HG03108 (cell line): ENCODE data around the gene TIE1.

Experiments
- ATAC-seq: cut with Tn5 transposase; IDR thresholded peaks from one replicate; pipeline ENCODE4 v1.9.1; 2021; ENCODE audit warnings: moderate library complexity; ENCODE audit not compliant: unreplicated experiment

TIE1 gene

DNA sequence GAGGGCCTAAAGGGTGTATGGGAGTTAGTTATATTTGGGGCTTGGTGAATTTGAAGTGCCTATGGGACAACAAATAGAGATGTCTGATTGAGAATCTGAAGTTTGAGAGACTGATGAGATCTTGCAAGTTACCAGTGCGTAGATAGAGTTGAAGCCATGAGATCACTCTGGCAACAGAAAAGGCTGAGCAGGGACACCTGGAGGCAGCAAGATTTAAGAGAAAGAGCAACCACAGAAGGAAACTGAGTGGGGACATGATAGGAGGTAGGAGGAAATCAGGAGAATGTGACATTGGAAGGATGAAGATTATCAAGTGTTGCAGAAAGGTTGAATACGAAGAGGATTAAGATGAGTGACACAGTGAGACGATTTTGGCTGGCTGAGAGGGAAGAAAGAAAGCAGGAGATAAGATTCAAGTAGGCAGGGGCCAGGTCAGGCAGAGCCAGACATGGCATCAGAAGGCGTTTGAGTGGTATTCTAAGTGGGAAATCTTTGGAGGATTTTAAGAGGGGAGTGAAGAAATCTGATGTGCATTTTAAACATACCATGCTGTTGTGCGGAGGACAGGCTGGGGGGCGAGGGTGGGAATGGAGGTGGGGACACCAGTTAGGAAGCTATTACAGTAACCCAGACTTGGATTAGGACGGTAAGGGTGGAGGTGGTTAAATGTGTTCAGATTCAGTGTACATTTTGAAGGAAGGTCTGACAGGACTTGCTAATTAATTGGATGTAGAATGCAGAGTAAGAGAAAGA, 33.8 kb downstream of the TIE1 start:
- ATAC-seq: no peak

DNA sequence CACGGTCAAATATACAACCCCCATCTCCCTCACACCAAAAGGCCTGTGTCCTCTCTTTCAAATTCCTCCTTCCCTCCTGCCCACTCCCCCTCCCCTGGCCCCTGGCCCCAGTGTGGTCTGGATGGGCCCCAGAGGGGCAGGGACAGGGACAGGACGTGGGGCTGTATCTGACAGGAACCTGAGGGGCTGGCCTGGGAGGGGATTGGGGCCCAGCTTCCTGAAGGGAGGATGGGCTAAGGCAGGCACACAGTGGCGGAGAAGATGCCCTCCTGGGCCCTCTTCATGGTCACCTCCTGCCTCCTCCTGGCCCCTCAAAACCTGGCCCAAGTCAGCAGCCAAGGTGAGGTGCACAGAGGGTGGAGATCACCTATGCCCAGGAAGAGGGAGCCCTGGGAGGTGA, 36.8 kb downstream of the TIE1 start, which contains the start of gene MPL:
Gene MPL (plus strand): TSS at position 231 of the 400 bp plus-strand sequence. CDS start 31 bp downstream, at position 262.
- ATAC-seq: no peak

DNA sequence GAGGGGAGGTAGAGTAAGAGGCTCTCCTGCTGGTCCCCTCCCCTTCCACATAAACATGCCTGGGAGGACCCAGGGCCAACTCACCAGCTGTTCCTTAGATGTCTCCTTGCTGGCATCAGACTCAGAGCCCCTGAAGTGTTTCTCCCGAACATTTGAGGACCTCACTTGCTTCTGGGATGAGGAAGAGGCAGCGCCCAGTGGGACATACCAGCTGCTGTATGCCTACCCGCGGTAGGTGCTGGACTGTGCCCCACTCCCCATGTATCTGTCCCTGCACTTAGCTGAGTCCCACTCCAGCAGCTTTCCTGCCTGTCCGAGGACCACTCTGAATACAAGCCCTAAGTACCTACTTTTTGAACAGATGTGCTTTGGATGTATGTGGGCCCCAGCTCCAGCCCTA, 37.2 kb downstream of the TIE1 start:
- no peak for ATAC-seq

DNA sequence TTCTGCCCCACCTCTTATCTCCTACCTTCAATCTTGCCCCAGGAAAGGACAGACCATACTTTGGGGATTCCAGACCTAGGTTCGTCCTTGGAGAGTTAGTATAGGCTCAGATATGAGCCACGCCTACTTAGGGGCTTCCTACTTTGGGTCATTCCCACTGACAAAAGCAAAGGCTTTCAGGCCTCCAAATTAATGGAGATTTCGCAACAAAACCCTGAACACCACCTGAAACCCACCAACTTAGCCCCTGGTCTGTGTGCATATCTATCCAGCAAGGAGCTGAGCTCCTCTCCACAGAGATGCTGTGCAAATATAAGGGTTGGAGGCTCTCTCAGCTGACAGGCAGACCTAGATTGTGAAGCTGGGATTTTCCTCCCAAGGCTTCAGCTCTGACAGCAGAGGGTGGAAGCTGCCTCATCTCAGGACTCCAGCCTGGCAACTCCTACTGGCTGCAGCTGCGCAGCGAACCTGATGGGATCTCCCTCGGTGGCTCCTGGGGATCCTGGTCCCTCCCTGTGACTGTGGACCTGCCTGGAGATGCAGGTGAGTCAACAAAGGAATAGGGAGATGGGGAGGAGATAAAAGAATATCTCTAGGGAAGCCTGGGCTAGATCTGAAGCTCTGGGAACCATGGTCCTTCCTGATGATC, 38.9 kb downstream of the TIE1 start:
- ATAC-seq: no peak

DNA sequence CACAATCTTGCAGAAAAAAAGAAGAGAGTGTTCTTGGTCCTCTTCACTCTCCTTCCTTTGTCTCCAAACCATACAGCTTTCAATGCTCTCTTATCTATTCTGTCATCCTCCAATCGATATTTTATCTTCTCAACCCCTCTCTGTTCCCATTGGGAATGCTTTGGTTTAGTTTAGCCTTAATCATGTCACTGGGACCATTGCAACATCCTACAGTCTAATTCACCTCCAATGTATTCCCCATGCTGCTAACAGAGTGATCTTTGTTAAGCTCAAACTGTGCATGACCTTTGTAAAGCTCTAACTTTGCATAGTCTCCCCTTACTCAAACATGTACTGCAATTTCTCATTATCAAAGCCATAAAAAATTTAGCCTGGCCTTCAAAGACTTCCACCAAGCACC, 39.8 kb downstream of the TIE1 start:
- no peak for ATAC-seq

DNA sequence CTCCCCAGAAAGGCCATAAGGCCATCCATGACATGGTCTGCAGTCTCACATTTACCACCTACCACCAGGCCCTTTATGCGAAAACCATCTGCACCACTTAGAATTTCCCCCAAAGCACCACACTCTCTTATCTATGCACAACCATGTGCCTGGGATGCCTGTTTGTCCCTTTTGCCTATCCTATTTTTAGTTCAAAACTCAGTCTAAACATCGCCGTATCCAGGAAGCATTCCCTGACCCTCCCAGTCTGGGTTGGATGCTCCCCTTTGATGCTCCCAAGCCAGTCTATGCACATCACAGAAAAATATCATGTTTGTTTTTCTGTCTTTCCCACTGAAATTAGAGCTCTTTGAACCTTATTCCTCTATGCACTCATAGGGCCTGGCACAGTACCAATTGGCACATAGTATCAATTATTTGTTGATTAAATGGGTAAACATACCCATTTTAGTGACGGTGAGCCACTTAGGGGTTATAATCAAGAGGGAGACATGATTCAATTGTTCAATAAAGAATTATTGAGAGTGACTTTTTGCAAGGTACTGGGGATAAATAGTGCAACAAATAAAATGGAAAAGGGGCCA, 43.6 kb downstream of the TIE1 start:
- ATAC-seq: no peak

DNA sequence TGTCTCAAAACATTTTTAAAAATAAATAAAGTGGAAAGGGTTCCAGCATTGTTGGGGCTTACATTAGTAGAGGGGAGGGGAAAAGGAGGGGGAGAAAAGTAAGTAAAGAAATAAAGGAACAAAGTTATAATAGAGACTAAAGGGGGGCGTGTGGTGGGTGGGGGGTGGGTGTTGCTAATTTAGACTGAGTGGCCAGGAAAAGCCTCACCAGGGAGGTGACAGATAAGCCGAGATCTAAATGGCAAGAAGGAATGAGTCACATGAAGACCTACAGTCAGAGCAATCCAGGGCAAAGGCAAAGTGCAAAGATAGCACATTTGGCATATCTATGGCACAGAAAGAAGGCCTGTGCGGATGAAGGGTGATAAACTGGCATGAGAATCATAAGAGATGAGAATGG, 44.3 kb downstream of the TIE1 start:
- ATAC-seq: no peak

DNA sequence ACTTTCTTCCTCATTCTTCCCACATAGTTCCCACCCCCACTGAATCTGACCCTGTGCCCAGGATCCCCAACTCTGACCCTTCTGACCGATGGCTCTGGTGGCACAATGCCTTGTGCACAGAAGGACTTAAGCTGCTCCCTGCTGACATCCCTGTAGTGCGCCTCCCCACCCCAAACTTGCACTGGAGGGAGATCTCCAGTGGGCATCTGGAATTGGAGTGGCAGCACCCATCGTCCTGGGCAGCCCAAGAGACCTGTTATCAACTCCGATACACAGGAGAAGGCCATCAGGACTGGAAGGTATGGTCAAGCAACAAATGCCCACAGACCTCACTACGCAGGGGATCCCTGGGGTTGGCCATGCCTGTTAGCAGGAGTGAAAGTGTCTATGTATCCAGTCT, 45.9 kb downstream of the TIE1 start:
- no peak for ATAC-seq

DNA sequence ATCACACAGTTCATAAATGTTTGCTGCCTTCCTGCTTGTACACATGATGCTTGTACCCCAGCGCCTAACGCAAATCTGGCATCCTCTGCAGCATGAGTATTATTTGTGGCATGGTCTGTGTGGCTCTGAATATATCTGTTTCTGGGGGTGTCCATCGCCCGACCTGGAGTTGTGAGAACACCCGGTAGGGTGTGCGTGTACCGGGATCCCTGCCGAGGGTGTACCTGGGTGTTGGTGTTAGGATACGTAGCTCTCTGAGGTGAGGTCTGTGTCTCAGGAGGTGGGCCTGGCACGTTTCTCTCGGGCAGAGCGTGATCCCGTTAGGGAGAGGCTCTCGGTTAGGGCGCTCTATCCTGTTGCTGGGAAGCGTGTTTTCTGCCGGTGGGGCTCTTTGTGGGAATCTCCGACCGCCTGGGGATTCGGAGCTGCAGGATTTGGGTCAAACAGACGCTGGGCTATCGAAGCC, 47.6 kb downstream of the TIE1 start:
- no peak for ATAC-seq

DNA sequence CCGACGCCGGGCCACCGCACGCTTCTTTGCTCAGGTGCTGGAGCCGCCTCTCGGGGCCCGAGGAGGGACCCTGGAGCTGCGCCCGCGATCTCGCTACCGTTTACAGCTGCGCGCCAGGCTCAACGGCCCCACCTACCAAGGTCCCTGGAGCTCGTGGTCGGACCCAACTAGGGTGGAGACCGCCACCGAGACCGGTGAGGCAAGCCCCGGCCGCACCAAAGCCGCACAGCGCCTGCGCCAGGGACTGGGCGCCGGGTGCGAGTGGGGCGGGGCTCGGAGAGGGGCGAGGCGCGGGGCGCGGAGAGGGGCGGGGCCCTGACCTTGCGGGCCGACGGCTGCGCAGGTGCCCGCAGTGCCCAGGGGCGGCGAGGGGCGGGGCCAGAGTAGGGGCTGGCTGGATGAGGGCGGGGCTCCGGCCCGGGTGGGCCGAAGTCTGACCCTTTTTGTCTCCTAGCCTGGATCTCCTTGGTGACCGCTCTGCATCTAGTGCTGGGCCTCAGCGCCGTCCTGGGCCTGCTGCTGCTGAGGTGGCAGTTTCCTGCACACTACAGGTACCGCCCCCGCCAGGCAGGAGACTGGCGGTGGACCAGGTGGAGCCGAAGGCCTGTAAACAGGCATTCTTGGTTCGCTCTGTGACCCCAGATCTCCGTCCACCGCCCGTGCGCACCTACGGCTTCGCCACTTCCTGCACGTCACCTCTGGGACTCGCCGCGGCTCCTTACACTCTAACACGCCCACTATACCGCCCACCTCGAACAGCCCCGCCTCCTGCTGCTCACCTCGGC, 48.2 kb downstream of the TIE1 start:
- peak; percentile 65 for ATAC-seq

DNA sequence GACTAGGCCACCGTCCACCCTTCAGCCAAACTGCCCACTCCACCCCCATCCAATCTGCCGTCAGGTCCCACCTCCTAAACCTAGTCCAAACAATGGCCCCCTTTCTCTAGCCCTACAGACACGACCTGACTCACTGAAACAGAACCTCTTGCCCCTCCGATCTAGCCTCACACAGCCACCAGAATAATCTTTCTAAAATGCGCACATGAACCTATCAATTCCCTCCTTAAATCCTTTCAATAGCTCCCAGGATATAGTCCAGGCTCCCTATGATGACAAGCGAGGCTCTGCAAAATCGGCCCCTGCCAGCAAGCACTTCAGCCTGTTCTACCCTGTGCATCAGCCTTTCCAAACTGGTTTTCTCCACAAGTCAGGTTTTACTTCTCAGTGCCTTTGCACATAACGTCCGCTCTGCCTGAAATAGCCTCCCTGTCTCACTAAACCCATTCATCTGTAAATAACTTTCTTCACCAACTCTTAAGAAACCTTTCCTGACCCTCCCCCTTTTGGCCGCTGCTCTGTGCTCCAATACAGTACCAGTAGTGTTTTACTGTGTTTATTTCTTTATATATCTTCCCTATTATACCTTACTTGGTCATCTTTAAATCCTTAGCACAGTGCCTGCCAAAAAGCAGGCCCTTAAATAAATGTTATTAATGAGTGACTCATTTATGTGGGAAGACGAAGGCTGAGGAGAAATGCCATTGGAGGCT, 49.0 kb downstream of the TIE1 start:
- ATAC-seq: no peak

DNA sequence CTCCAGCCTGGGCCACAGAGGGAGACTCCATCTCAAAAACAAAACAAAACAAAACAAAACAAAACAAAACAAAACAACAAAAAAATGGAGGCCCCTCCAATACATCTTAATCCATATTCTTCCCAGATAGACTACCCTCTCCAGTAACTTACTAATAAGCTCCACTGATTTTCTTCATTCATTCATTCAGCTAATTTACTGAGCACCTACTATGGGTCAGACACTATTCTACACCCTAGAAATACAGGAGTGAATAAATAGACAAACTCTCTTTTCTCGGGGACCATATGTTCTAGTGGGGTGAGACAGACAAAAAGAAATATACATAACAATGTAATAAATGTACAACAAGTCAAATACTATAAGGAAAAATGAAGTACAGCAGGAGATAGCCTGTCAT, 50.2 kb downstream of the TIE1 start:
- ATAC-seq: no peak

DNA sequence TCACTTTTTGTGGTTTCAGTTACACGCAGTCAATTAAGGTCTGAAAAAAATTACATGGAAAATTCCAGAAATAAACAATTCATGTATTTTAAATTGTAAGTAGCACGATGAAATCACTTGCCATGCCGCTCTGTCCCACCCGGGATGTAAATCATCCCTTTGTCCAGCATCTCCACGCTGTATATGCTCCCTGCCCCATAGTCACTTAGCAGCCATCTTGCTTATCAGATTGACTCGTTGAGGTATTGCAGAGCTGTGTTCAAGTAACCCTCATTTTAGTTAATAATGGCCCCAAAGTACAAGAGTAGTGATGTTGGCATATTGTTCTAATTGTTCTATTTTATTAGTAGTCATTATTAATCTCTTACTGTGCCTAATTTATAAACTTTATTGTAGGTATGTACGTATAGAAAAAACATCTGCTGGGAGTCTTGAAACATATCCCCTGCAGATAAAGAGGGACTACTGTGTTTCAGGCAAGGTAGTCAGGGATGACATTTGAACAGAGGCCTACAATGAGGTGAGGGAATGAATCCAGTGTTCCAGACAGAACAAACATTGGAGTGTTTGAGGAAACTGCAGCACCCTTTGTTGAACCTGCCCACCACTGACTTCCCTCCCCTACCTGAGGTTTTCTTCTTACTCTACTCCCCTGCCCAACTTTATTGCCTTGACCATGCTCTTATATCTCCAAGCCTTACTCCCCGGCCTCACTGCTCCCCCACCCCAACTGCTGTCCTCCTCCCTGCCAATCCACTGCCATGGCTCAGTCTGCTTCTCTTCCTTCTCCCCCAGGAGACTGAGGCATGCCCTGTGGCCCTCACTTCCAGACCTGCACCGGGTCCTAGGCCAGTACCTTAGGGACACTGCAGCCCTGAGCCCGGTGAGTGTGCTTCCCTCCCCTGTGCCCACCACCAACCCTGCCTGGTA, 50.9 kb downstream of the TIE1 start:
- no peak for ATAC-seq

DNA sequence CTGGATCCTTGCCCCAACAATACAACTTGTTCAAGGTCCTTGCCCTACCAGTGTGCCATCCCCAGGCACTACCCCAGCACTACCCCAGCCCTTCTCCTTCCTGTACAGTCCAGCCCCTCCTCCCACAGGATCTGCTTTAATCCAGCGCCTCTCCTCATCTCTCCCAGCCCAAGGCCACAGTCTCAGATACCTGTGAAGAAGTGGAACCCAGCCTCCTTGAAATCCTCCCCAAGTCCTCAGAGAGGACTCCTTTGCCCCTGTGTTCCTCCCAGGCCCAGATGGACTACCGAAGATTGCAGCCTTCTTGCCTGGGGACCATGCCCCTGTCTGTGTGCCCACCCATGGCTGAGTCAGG, 51.5 kb downstream of the TIE1 start:
- no peak for ATAC-seq

DNA sequence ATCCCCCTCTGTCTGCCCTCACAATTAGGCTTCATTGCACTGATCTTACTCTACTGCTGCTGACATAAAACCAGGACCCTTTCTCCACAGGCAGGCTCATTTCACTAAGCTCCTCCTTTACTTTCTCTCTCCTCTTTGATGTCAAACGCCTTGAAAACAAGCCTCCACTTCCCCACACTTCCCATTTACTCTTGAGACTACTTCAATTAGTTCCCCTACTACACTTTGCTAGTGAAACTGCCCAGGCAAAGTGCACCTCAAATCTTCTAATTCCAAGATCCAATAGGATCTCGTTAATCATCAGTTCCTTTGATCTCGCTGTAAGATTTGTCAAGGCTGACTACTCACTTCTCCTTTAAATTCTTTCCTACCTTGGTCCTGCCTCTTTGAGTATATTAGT, 52.1 kb downstream of the TIE1 start:
- no peak for ATAC-seq

DNA sequence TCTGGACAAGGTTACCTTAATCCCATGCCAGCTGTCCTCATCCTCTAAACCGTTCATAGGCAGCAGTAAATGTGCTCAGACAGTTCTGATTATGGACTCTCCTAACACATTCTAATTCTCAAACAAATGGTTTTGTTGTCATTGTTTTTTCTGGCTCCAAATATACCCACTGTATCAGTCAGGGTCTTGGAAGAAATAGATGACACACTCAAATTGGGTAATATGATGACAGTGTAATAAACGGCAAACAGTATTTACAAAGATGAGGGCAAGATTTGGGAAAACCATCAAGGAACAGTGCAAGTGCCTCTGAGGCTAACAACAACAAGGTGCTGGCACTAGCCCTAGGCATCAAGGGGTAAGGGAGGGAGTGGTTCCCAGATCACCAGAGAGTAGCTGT, 53.7 kb downstream of the TIE1 start:
- no peak for ATAC-seq

DNA sequence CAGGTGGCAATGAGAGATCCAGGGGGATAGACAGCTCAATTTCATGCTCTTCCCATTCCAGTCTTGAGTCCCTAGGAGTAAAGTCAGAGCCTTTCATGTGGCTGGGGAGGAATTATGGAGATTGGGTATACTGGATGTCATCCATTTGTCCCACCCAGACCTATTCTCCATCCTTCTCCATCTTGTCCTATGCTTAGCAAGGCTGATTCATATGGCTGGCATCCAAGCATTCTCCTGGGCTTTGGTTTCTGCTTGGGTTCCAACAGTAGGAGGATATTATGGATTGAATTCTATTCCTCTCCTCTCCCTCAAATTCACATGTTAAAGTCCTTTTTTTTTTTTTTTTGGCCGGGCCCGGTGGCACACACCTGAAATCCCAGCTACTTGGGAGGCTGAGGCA, 54.2 kb downstream of the TIE1 start:
- ATAC-seq: no peak

DNA sequence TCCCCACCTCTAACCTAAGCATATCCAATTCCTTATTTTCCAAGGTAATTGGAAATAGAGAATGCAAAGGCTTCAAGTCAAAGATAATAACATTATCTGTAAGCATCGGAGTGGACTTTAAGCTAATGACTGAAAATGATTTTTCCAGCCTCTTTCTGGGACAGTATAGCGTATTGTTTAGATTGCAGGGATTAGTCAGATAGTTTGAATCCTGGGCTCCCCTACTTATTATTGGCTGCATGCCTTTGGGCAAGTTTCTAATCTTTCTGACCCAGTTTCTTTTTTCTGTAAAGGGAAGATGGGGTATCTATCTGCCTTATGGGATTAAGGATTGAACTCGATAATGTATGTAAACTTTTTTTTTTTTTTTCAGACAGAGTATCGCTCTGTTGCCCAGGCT, 56.5 kb downstream of the TIE1 start:
- no peak for ATAC-seq

DNA sequence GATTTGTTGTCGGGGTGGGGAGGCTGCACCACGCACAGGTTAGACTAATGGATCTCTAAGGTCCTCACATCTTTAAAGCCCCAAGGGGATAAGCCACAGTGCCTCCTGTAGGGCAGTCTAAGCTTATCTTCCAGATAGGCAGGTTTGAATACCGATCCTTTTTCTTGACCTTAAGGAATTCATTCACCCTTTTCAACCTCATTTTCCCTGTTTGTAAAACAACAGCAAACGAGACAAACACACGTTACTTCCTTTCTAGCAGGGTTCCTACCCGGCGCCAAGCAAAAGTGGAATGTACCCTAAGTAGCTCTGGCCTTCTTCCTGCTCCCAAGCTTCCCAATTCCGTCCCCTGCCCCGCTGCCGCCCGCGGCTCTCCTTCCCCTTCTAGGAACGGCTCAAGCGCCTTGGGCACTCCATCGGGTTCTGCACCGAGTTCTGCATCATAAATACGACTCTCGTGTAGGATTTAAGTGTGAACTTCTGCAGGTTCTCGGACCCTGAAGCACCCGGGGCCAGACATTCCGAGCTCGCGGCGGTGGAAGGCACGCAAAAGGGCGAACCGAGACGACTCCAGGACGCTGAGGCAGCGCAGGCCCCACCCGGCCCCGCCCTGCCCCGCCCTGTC, 57.5 kb downstream of the TIE1 start:
- peak; percentile 5 for ATAC-seq
